SK-N-SH treated with all-trans-retinoic acid at 6 μM for 48 hours (cell line): ENCODE measurements around the gene CRYBB2.

Experiments
- ATAC-seq: fragments of 200-7000 bp; cut with Tn5 transposase; 3 replicates; pipeline ENCODE4 v1.9.1; 2020; ENCODE audit warnings: mild to moderate bottlenecking, moderate library complexity
- ARNTL ChIP-seq: fragments of 450-650 bp; formaldehyde crosslinking; IDR thresholded peaks from 2 replicates; pipeline ENCODE4 v1.5.0; 2020; ENCODE audit warnings: low read depth, mild to moderate bottlenecking, moderate library complexity, borderline replicate concordance
- BACH2 ChIP-seq: fragments of 250-450 bp; sonication (Bioruptor Pico); IDR thresholded peaks from 2 replicates; pipeline ENCODE4 v1.9.0; 2021; ENCODE audit warnings: mild to moderate bottlenecking, borderline replicate concordance
- CREB5 ChIP-seq: fragments of 250-450 bp; sonication (Bioruptor Pico); IDR thresholded peaks from 2 replicates; pipeline ENCODE4 v1.5.1; 2020; ENCODE audit warnings: low read depth, mild to moderate bottlenecking, moderate library complexity
- ESRRG ChIP-seq: fragments of 250-450 bp; sonication (Bioruptor Pico); IDR thresholded peaks from 2 replicates; pipeline ENCODE4 v1.6.1; 2021; ENCODE audit warnings: mild to moderate bottlenecking
- GLIS3 ChIP-seq: fragments of 250-450 bp; sonication (Bioruptor Pico); IDR thresholded peaks from 2 replicates; pipeline ENCODE4 v1.5.0; 2020; ENCODE audit warnings: mild to moderate bottlenecking, moderate library complexity
- OSR1 ChIP-seq: fragments of 250-450 bp; sonication (Bioruptor Pico); IDR thresholded peaks from 2 replicates; pipeline ENCODE4 v1.8.0; 2022; ENCODE audit warnings: moderate library complexity, mild to moderate bottlenecking, inconsistent platforms
- PATZ1 ChIP-seq: fragments of 250-450 bp; sonication (Bioruptor Pico); IDR thresholded peaks from 2 replicates; pipeline ENCODE4 v1.8.0; 2020; ENCODE audit warnings: mild to moderate bottlenecking, moderate library complexity, borderline replicate concordance
- PPARA ChIP-seq: fragments of 250-450 bp; sonication (Bioruptor Pico); IDR thresholded peaks from 2 replicates; pipeline ENCODE4 v1.5.0; 2020; ENCODE audit warnings: mild to moderate bottlenecking, borderline replicate concordance
- RARB ChIP-seq: fragments of 250-450 bp; sonication (Bioruptor Pico); IDR thresholded peaks from 2 replicates; pipeline ENCODE4 v1.8.0; 2021; ENCODE audit warnings: mild to moderate bottlenecking, moderate library complexity
- TOX ChIP-seq: fragments of 250-450 bp; sonication (Bioruptor Pico); IDR thresholded peaks from 2 replicates; pipeline ENCODE4 v1.8.0; 2021; ENCODE audit warnings: mild to moderate bottlenecking, moderate library complexity, borderline replicate concordance
- ZNF565 ChIP-seq: fragments of 450-650 bp; formaldehyde crosslinking; conservative IDR thresholded peaks from 2 replicates; pipeline ENCODE4 v1.5.0; 2020; ENCODE audit warnings: low read depth, mild to moderate bottlenecking, moderate library complexity
- ZNF70 ChIP-seq: fragments of 450-650 bp; formaldehyde crosslinking; IDR thresholded peaks from 2 replicates; pipeline ENCODE4 v1.5.0; 2020; ENCODE audit warnings: mild to moderate bottlenecking, moderate library complexity
- TF ChIP-seq, protein P1 (sequence below): fragments of 250-450 bp; sonication (Bioruptor Pico); IDR thresholded peaks from 2 replicates; pipeline ENCODE4 v1.8.0; 2021; ENCODE audit warnings: low read depth, mild to moderate bottlenecking, moderate library complexity, borderline replicate concordance
- TF ChIP-seq, protein P2 (sequence below): fragments of 250-450 bp; sonication (Bioruptor Pico); IDR thresholded peaks from 2 replicates; pipeline ENCODE4 v1.5.0; 2020; ENCODE audit warnings: mild to moderate bottlenecking, moderate library complexity

Gene CRYBB2

DNA sequence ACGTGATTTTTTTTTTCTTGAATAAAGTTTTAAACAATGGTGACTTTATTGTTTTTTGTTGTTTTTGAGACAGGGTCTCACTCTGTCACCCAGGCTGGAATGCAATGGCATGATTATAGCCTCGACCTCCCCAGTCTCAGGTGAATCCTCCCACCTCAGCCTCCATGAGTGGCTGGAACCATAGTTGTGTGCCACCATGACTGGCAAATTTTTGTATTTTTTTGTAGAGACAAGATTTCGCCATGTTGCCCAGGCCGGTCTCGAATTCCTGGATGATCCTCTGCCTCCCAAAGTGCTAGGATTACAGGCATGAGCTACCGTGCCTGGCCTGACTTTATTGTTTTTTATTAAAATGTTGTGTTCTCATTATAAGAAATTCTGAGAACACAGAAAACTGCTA is 32.0 kb upstream of the CRYBB2 start (continued):
- TF ChIP-seq, protein P1, sequence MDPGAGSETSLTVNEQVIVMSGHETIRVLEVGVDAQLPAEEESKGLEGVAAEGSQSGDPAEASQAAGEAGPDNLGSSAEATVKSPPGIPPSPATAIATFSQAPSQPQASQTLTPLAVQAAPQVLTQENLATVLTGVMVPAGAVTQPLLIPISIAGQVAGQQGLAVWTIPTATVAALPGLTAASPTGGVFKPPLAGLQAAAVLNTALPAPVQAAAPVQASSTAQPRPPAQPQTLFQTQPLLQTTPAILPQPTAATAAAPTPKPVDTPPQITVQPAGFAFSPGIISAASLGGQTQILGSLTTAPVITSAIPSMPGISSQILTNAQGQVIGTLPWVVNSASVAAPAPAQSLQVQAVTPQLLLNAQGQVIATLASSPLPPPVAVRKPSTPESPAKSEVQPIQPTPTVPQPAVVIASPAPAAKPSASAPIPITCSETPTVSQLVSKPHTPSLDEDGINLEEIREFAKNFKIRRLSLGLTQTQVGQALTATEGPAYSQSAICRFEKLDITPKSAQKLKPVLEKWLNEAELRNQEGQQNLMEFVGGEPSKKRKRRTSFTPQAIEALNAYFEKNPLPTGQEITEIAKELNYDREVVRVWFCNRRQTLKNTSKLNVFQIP (CRISPR knock-in tag) = no peak
- TF ChIP-seq PATZ1 = no peak
- TF ChIP-seq ZNF565 (CRISPR knock-in tag) = no peak

DNA sequence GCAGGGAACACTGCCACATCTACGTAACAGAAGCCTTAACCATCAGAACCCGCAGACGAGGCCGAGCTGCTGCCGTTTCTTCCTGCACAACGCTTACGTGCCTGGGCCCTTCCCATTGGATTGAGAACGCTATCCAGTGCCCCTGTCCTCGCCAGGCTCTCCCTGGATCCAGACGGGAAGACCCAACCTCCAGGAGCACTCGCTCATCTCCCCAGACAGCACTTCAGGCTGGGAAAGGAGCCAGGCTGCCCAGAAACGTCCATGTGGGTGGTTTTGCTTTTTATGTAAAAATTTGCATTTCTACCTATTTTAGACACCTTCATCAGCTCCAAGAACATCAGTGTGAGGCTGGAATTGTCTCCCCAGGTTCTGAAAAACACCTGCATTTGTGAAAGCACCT is 27.0 kb upstream of the CRYBB2 start:
- no peak for ATAC-seq
- TF ChIP-seq PPARA (CRISPR knock-in tag) = no peak
- TF ChIP-seq, protein P2, sequence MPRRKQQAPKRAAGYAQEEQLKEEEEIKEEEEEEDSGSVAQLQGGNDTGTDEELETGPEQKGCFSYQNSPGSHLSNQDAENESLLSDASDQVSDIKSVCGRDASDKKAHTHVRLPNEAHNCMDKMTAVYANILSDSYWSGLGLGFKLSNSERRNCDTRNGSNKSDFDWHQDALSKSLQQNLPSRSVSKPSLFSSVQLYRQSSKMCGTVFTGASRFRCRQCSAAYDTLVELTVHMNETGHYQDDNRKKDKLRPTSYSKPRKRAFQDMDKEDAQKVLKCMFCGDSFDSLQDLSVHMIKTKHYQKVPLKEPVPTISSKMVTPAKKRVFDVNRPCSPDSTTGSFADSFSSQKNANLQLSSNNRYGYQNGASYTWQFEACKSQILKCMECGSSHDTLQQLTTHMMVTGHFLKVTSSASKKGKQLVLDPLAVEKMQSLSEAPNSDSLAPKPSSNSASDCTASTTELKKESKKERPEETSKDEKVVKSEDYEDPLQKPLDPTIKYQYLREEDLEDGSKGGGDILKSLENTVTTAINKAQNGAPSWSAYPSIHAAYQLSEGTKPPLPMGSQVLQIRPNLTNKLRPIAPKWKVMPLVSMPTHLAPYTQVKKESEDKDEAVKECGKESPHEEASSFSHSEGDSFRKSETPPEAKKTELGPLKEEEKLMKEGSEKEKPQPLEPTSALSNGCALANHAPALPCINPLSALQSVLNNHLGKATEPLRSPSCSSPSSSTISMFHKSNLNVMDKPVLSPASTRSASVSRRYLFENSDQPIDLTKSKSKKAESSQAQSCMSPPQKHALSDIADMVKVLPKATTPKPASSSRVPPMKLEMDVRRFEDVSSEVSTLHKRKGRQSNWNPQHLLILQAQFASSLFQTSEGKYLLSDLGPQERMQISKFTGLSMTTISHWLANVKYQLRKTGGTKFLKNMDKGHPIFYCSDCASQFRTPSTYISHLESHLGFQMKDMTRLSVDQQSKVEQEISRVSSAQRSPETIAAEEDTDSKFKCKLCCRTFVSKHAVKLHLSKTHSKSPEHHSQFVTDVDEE (CRISPR knock-in tag) = no peak
- TF ChIP-seq, protein P1 (CRISPR knock-in tag) = no peak
- TF ChIP-seq RARB = no peak
- TF ChIP-seq CREB5 = no peak

DNA sequence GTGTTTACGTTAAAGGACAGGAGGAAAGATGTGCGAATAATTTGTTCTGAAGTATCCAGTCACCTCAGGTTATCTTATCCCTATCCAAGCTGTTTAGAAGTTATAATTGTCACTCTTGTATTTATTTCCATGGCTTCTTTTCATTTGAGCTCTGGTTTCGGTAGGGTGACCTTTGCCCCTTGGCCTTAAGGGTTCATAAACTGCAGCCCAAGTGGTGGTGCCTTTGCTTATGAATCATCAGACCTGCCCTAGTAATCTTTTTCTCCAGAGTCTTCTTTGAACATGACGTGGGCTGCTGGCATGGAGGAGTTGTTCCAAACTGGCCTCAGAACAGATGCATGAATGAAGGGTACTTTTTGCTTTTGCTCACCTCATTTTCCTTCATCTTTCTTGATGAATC is 26.3 kb upstream of the CRYBB2 start:
- no peak for ATAC-seq
- TF ChIP-seq RARB = no peak
- TF ChIP-seq ZNF70 = no peak
- TF ChIP-seq, protein P1 (CRISPR knock-in tag) = no peak
- no peak for TF ChIP-seq OSR1

DNA sequence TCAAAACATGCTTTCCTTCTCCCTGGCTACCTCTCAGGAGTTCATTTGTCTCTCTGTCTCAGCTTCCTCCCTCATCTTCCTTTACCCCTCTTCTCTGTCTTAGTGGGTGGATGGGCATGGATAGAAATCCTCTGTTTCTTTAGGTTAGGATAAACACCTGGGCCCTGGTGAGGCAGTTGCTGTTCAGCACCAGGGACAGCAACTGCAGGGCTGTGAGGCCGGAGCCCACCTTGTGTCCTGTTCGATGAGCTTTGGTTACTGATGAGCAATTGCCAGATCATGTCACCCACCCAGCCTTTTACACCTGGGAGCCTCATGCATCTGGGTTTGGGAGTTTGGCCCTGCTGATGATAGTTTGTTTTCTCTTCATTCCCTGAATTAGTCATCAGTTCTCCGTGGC is 25.9 kb upstream of the CRYBB2 start:
- no peak for TF ChIP-seq OSR1
- no peak for TF ChIP-seq BACH2 (CRISPR knock-in tag)
- no peak for TF ChIP-seq TOX
- no peak for TF ChIP-seq GLIS3
- TF ChIP-seq ESRRG (CRISPR knock-in tag) = no peak
- TF ChIP-seq ARNTL (CRISPR knock-in tag) = no peak
- ATAC-seq = no peak

DNA sequence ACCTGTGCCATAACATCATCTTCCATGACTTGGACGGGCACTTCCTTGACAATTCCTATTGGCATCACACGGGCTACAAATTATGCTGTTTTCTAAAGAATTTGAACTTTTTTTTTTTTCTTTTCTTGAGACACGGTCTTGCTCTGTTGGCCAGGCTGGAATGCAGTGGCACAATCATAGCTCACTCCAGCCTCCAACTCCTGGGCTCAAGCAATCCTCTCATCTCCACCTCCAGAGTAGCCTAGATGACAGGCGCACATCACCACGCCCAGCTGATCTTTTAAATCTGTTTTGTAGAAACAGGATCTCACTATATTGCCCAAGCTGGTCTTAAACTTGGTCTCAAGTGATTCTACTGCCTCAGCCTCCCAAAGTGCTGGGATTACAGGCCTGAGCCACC is 23.1 kb upstream of the CRYBB2 start:
- no peak for ATAC-seq
- TF ChIP-seq, protein P1 (CRISPR knock-in tag) = no peak
